HepG2 (cell line): ENCODE measurements around the gene ASB16. TPM values are rescaled to one million over a fixed set of nuclear protein-coding genes. Genes with fewer than 3 reads are reported as not detected.

ENCODE experiments used
- AGO1 ChIP-seq: fragments of 200-400 bp; formaldehyde crosslinking; IDR thresholded peaks from 2 replicates; pipeline ENCODE4 v1.6.1; 2017; ENCODE audit warnings: mild to moderate bottlenecking, low read depth, low read length, moderate library complexity; ENCODE audit not compliant: poor library complexity, severe bottlenecking
- CREB3 ChIP-seq: sonication (generic); formaldehyde crosslinking; IDR thresholded peaks from 2 replicates; pipeline ENCODE4 v1.5.0; 2020; ENCODE audit warnings: missing genetic modification reagents
- IKZF4 ChIP-seq: sonication (generic); formaldehyde crosslinking; IDR thresholded peaks from 2 replicates; pipeline ENCODE4 v1.5.1; 2020; ENCODE audit warnings: borderline replicate concordance, mild to moderate bottlenecking, low read depth, missing genetic modification reagents; ENCODE audit errors: not compliant biosample characterization
- IRF2 ChIP-seq: IDR thresholded peaks from 2 replicates; pipeline ENCODE4 v1.6.1; 2018; ENCODE audit warnings: missing genetic modification reagents, missing compliant biosample characterization
- JDP2 ChIP-seq: sonication (generic); formaldehyde crosslinking; IDR thresholded peaks from 2 replicates; pipeline ENCODE4 v1.8.1; 2022; ENCODE audit warnings: missing genetic modification reagents, borderline replicate concordance
- KLF16 ChIP-seq, 2 experiments: sonication (generic) in 1 of 2; formaldehyde crosslinking in 1 of 2; IDR thresholded peaks; 2 replicates each; pipeline versions ENCODE4 v1.6.1 to v1.8.0; 2016 to 2023; ENCODE audit warnings: missing genetic modification reagents in 2 of 2, missing compliant biosample characterization in 1 of 2
- NPAS2 ChIP-seq: sonication (generic); formaldehyde crosslinking; IDR thresholded peaks from 2 replicates; pipeline ENCODE4 v1.8.0; 2022; ENCODE audit warnings: mild to moderate bottlenecking, missing genetic modification reagents, borderline replicate concordance
- POGK ChIP-seq: sonication (generic); formaldehyde crosslinking; conservative IDR thresholded peaks from 2 replicates; pipeline ENCODE4 v1.8.0; 2022; ENCODE audit warnings: mild to moderate bottlenecking, moderate library complexity, missing genetic modification reagents
- SALL2 ChIP-seq: sonication (generic); formaldehyde crosslinking; IDR thresholded peaks from 2 replicates; pipeline ENCODE4 v1.8.1; 2023; ENCODE audit warnings: mild to moderate bottlenecking, missing genetic modification reagents, inconsistent platforms
- SAP130 ChIP-seq: IDR thresholded peaks from 2 replicates; pipeline ENCODE4 v1.6.1; 2016; ENCODE audit warnings: low read depth
- TEAD2 ChIP-seq: sonication (generic); formaldehyde crosslinking; IDR thresholded peaks from 2 replicates; pipeline ENCODE4 v1.9.0; 2021; ENCODE audit warnings: missing genetic modification reagents
- THYN1 ChIP-seq: sonication (generic); formaldehyde crosslinking; IDR thresholded peaks from 2 replicates; pipeline ENCODE4 v1.8.1; 2023; ENCODE audit warnings: low read depth, mild to moderate bottlenecking, moderate library complexity, missing genetic modification reagents, borderline replicate concordance
- ZNF207 ChIP-seq: fragments of 450-650 bp; IDR thresholded peaks from 2 replicates; pipeline ENCODE4 v1.6.1; 2016; ENCODE audit warnings: antibody characterized with exemption, borderline replicate concordance
- ZNF281 ChIP-seq: sonication (generic); formaldehyde crosslinking; IDR thresholded peaks from 2 replicates; pipeline ENCODE4 v1.4.0; 2020; ENCODE audit warnings: missing genetic modification reagents, borderline replicate concordance
- ZNF382 ChIP-seq: sonication (generic); formaldehyde crosslinking; IDR thresholded peaks from 2 replicates; pipeline ENCODE4 v1.5.0; 2020; ENCODE audit warnings: missing genetic modification reagents, mild to moderate bottlenecking, borderline replicate concordance
- ZNF687 ChIP-seq: sonication (generic); formaldehyde crosslinking; IDR thresholded peaks from 2 replicates; pipeline ENCODE4 v1.5.1; 2020; ENCODE audit warnings: mild to moderate bottlenecking, missing genetic modification reagents, moderate library complexity
- ZNF841 ChIP-seq: sonication (generic); formaldehyde crosslinking; IDR thresholded peaks from 2 replicates; pipeline ENCODE4 v1.8.1; 2023; ENCODE audit warnings: missing genetic modification reagents, borderline replicate concordance
- ZSCAN20 ChIP-seq: sonication (generic); formaldehyde crosslinking; IDR thresholded peaks from 2 replicates; pipeline ENCODE4 v1.4.0; 2020; ENCODE audit warnings: missing genetic modification reagents, mild to moderate bottlenecking, borderline replicate concordance
- polyA plus RNA-seq, 8 experiments: library from polyadenylated mRNA; depleted of rRNA in 3 of 8; stranded (reverse) in 7 of 8; unstranded in 1 of 8; fragments of >200 nt; fragmentation: Illumina TruSeq in 4 of 8; extraction: Trizol in 4 of 8; gene quantifications; 2 replicates each; pipeline versions ENCODE4 v1.2.1 to v1.2.3, GENCODE V29; 2011 to 2016; ENCODE audit warnings: low read depth in 4 of 8, missing spikeins in 1 of 8, mixed read lengths in 1 of 8; ENCODE audit not compliant: insufficient read depth in 1 of 8
- total RNA-seq, 5 experiments: library from RNA; depleted of rRNA; stranded (reverse); fragments of >200 nt; fragmentation: Illumina TruSeq; extraction: Trizol; gene quantifications; 2 replicates each; pipeline ENCODE4 v1.2.3, GENCODE V29; 2016; ENCODE audit warnings: low read depth in 1 of 5

Gene ASB16
- total and polyA plus RNA-seq, 2 of the 13 experiments (the other 11 are each of a cell fraction or from before 2014, with no cell fraction given) = 0.07 TPM; not detected in 1

GRCh38 chr17:44222112-44222869 is 51.8 kb downstream of the ASB16 start (continued):
- 0 out of 2 replicates have a peak, but pooled peaks have one; percentile 54 for TF ChIP-seq ZSCAN20 (CRISPR knock-in tag)
- TF ChIP-seq SAP130 (CRISPR knock-in tag) = peak; percentile 69
- no peak for TF ChIP-seq ZNF841
- TF ChIP-seq IRF2 (CRISPR knock-in tag) = no peak; the same call in 1 of the 2 replicates
- peak; percentile 47; the same call in 1 of the 2 replicates for TF ChIP-seq POGK (CRISPR knock-in tag)
- TF ChIP-seq NPAS2 (CRISPR knock-in tag) = no peak
- no peak for TF ChIP-seq ZNF207
- peak; percentile 60 for TF ChIP-seq ZNF687
- no peak for TF ChIP-seq JDP2 (CRISPR knock-in tag)
- no peak for TF ChIP-seq ZNF382 (CRISPR knock-in tag)
- TF ChIP-seq IKZF4 (CRISPR knock-in tag) = peak; percentile 43
- TF ChIP-seq THYN1 (CRISPR knock-in tag) = no peak
- TF ChIP-seq AGO1 = peak; percentile 88
- no peak for TF ChIP-seq KLF16 (CRISPR knock-in tag; IDR thresholded peaks at IDR 0.05)
- peak; percentile 83; the same call in 1 of the 2 replicates for TF ChIP-seq CREB3 (CRISPR knock-in tag)
- TF ChIP-seq ZNF281 = no peak
- 0 out of 2 replicates have a peak, but pooled peaks have one; percentile 44 for TF ChIP-seq TEAD2 (CRISPR knock-in tag)
- peak; percentile 75; the same call in 1 of the 2 replicates for TF ChIP-seq SALL2 (CRISPR knock-in tag)
